Testis (tissue), 2 donors: Measurements from ENCODE around the gene DDHD1.

Experiments used
- CTCF ChIP-seq, 3 experiments: fragments of 450-650 bp in 2 of 3; fragments of 200-600 bp in 1 of 3; sonication (generic) in 1 of 3; IDR thresholded peaks; one replicate each; pipeline ENCODE4 v1.5.1; 2016 to 2019; ENCODE audit warnings: antibody characterized with exemption in 3 of 3, mild to moderate bottlenecking in 2 of 3, moderate library complexity in 1 of 3
- POLR2A ChIP-seq: fragments of 450-650 bp; IDR thresholded peaks from one replicate; pipeline ENCODE4 v1.6.1; 2017; ENCODE audit warnings: antibody characterized with exemption, mild to moderate bottlenecking, moderate library complexity

- TF ChIP-seq CTCF (IDR thresholded peaks at IDR 0.05): no peak
- TF ChIP-seq POLR2A: no peak
These were observed 93.1 kb downstream of the DDHD1 start for GRCh38 chr14:53060046-53060445.
